ENCODE results near the gene NXPH2. TPM values are rescaled to one million over a fixed set of nuclear protein-coding genes. Genes with fewer than 3 reads are reported as not detected.

Gene NXPH2
- total RNA-seq, 4 donors from 2014 or later: not detected

DNA sequence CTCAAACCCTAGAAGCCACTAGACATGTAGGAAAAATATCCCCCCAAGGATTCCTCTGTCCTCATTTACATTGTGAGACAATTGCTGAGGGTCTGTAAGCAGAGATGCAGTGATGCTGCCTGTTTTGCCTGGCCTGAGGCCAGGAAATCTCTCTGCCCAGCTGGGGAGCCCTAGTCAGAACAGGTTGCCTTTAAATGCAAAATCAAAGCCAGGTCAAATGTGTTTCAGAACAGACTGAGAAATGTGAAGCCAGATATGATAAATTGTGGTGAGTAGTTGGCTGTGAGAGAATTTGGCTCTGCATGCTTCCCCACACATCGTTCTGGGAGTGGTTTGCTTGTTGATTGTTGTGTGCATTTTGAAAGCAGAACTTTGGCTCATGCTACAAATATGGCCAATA, 38.4 kb upstream of the NXPH2 start:
- ATAC-seq: no peak
- TF ChIP-seq POLR2A (IDR thresholded peaks at IDR 0.05) (no peak), POLR2AphosphoS5 (IDR thresholded peaks at IDR 0.05) (no peak)
- TF ChIP-seq, protein P1, sequence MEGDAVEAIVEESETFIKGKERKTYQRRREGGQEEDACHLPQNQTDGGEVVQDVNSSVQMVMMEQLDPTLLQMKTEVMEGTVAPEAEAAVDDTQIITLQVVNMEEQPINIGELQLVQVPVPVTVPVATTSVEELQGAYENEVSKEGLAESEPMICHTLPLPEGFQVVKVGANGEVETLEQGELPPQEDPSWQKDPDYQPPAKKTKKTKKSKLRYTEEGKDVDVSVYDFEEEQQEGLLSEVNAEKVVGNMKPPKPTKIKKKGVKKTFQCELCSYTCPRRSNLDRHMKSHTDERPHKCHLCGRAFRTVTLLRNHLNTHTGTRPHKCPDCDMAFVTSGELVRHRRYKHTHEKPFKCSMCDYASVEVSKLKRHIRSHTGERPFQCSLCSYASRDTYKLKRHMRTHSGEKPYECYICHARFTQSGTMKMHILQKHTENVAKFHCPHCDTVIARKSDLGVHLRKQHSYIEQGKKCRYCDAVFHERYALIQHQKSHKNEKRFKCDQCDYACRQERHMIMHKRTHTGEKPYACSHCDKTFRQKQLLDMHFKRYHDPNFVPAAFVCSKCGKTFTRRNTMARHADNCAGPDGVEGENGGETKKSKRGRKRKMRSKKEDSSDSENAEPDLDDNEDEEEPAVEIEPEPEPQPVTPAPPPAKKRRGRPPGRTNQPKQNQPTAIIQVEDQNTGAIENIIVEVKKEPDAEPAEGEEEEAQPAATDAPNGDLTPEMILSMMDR (IDR thresholded peaks at IDR 0.05): no peak
- Histone ChIP-seq H3K27me3 (peaks cover 5% of the 10 kb centered on the region), H3K9me3 (no peaks in the 10 kb centered on the region), H3K4me3 (no peak overlapping the region), H3K4me1 (no peaks in the 10 kb centered on the region), H3K27ac (no peak overlapping the region), H3K36me3 (no peaks in the 10 kb centered on the region)
- 8 to 25% methylated on average over 1 of the region's 1 CpG for WGBS, 2 donors (ENCODE audit: low coverage in 1 of 2)

DNA sequence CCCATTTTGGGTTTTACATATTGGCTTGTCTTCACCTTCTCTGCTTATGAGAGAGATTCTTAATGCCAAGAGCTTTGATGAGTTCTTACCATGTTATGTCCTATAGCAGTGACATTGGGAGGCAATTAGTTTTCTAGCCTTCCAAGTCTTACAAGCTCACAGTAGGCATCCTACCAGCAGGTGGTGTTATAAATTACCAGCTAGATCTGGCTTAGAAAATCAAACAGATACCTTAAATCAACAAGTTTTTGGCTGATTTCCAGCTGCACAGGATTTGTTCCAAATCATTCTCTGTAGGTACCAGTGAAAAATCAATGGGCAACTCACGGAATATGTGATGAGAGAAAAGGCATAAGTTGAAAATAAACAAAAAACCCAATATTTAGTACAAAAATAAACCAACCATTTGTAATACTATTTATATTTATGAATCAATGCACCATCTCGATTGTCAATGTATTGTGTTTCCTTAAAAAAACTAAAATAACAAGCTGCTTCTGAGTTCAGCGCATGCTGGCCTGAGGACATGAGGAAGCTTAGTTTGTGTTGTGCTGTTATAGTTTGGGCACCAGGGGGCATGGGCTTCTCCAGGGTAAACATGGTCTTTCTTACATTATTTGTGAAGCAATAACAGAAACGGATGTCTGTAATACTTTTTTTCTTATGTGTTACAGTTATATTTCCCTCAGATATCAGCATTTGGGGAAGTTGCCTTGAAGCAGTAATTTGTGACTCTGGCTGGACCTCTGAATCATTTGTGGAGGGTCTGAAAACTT, 34.1 kb upstream of the NXPH2 start:
- no peak for TF ChIP-seq EP300 (IDR thresholded peaks at IDR 0.05)
- no peak for TF ChIP-seq POLR2A (IDR thresholded peaks at IDR 0.05)
- TF ChIP-seq POLR2AphosphoS5 (IDR thresholded peaks at IDR 0.05): no peak
- TF ChIP-seq, protein P1 (IDR thresholded peaks at IDR 0.05): no peak
- Histone ChIP-seq H3K36me3 (no peaks in the 10 kb centered on the region), H3K4me3 (no peak overlapping the region), H3K9me3 (no peaks in the 10 kb centered on the region), H3K27me3 (peaks cover 6% of the 10 kb centered on the region), H3K27ac (no peak overlapping the region), H3K4me1 (no peaks in the 10 kb centered on the region)
- no peak for ATAC-seq
- WGBS, 2 donors (ENCODE audit: low coverage in 1 of 2): 60 to 76% methylated on average over 3 to 4 of the region's 4 CpGs

DNA sequence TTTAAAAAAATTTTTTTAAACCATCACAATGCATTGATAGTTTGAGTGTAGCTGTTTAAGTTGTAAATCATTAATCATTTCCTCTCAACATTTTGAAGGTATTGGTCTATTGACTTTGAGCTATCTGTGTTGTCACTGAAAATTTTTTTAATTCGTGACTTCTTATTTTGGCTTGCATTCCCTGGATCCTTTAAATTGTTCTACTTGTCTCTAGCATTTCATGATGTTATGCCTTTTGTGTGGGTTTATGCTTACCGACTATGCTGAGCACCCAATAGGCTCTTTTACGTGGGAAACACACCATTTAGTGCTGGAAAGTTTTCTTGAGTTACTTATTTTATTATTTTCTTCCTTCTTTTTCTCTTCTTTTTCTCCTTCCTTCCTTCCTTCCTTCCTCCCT, 31.2 kb upstream of the NXPH2 start:
- Histone ChIP-seq H3K27me3 (peaks cover 6% of the 10 kb centered on the region), H3K27ac (no peak overlapping the region), H3K36me3 (no peaks in the 10 kb centered on the region), H3K9me3 (no peaks in the 10 kb centered on the region), H3K4me3 (no peak overlapping the region), H3K4me1 (no peaks in the 10 kb centered on the region)
- TF ChIP-seq POLR2AphosphoS5 (IDR thresholded peaks at IDR 0.05): no peak
- TF ChIP-seq POLR2A (IDR thresholded peaks at IDR 0.05): no peak
- TF ChIP-seq, protein P1 (IDR thresholded peaks at IDR 0.05): no peak
- no peak for TF ChIP-seq EP300 (IDR thresholded peaks at IDR 0.05)
- no peak for ATAC-seq
- 73 to 77% methylated on average over 1 to 3 of the region's 3 CpGs for WGBS, 2 donors (ENCODE audit: low coverage in 1 of 2)

DNA sequence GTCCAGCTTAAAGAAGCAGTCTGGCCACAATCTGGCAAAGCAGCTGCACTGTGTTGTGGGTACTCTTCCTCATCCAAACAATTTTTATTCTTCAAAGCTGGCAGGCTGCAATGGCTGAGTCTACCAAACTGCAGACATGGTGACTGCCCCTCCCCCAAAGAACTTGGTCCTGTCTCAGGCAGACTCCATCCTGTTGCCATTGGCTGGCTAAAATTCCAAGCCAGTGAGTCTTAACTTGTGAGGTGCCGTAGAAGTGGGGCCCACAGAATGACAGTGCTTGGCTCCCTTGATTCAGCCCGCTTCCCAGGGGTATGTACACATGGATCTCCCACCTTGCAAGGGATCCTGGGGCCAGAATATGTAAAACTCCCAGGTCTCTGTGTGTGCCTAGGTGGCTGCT, 14.5 kb upstream of the NXPH2 start:
- WGBS, 2 donors (ENCODE audit: low coverage in 1 of 2): 60 to 100% methylated on average over 1 to 2 of the region's 2 CpGs
- no peak overlapping the region for H3K4me3 ChIP-seq
- TF ChIP-seq EP300 (IDR thresholded peaks at IDR 0.05) (no peak), POLR2AphosphoS5 (IDR thresholded peaks at IDR 0.05) (no peak), POLR2A (IDR thresholded peaks at IDR 0.05) (no peak)
- TF ChIP-seq, protein P1 (IDR thresholded peaks at IDR 0.05): no peak

DNA sequence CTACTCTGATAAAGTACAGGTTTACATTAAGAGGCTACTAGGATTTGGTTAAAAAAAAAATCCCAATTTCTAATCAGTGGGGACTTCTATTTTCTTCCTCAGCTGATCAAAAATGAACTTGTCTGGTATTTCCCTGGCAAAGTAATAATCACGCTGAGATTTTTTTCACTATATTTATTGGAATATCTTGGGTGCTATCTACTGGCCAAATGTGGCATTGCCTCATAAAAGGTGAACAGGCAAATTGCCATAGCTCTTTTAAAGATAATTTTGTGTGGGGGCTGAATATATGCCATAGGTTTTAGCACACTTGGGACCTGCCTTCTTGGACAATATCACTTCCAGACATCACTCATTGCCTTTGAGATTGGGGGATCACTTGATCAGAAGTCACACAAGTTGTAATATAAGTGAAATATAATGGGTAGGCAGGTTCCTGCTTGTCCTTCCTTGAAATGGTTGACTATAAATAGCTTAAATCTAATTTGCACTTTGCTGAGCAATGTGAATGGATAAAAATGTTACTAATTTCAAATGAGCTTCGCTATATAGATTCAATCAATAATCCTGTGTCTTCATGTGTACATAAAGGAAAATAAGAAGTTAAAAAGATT, 7.0 kb upstream of the NXPH2 start:
- 25 to 32% methylated on average over 2 of the region's 2 CpGs for WGBS, 2 donors (ENCODE audit: low coverage in 1 of 2)
- no peak for ATAC-seq
- H3K36me3 ChIP-seq: no peaks in the 10 kb centered on the region
- peaks cover 0 to 3% (median 0%) of the 10 kb centered on the region in 3 donors for H3K4me1 ChIP-seq
- no peak overlapping the region for H3K4me3 ChIP-seq
- no peaks in the 10 kb centered on the region for H3K9me3 ChIP-seq
- H3K27me3 ChIP-seq: peaks cover 7% of the 10 kb centered on the region
- no peak overlapping the region for H3K27ac ChIP-seq
- TF ChIP-seq POLR2A (IDR thresholded peaks at IDR 0.05): no peak
- TF ChIP-seq, protein P1 (IDR thresholded peaks at IDR 0.05): peak; percentile 47 to 75 (median 66)
- no peak for TF ChIP-seq POLR2AphosphoS5 (IDR thresholded peaks at IDR 0.05)
- TF ChIP-seq EP300 (IDR thresholded peaks at IDR 0.05): no peak

More for the DNA sequence above, 14.5 kb upstream of the NXPH2 start:
- Histone ChIP-seq H3K36me3 (no peaks in the 10 kb centered on the region), H3K27ac (no peak overlapping the region), H3K4me1 (no peaks in the 10 kb centered on the region), H3K9me3 (no peaks in the 10 kb centered on the region), H3K27me3 (peaks cover 35% of the 10 kb centered on the region)
- no peak for ATAC-seq
